Activated CD8-positive, alpha-beta T cell treated with anti-CD3 and anti-CD28 coated beads, Interleukin-2, amount 10 ng/mL, durations not matched to agents 7 days and 5 days (primary cell): ENCODE data around the gene TOMM34. TPM values are rescaled to one million over a fixed set of nuclear protein-coding genes. Genes with fewer than 3 reads are reported as not detected.

Source experiments
- ATAC-seq: fragments of 150-1000 bp; cut with Tn5 transposase; one replicate; pipeline ENCODE4 v1.10.0; 2021; ENCODE audit warnings: moderate library complexity
- CTCF ChIA-PET: fragments of 350-600 bp; sonication (Branson Sonifier 250); formaldehyde crosslinking; loops from one replicate; lab custom pipeline; 2021; ENCODE audit warnings: antibody characterized with exemption; lab: Charles Lee
- POLR2A ChIA-PET: fragments of 350-600 bp; sonication (Branson Sonifier 250); formaldehyde crosslinking; loops from one replicate; lab custom pipeline; 2021; ENCODE audit warnings: antibody characterized with exemption; lab: Charles Lee
- DNase-seq: peaks from one replicate; pipeline ENCODE4 v3.0.0-alpha.2; 2020
- H3K27ac Mint-ChIP-seq: one replicate; pipeline ENCODE4 v1.8.0; 2021; ENCODE audit warnings: mild to moderate bottlenecking, mixed read lengths
- H3K27me3 Mint-ChIP-seq: one replicate; pipeline ENCODE4 v1.8.0; 2021; ENCODE audit warnings: low read depth, mixed read lengths
- H3K36me3 Mint-ChIP-seq: one replicate; pipeline ENCODE4 v1.8.0; 2021; ENCODE audit warnings: low read depth, mixed read lengths
- H3K4me1 Mint-ChIP-seq: one replicate; pipeline ENCODE4 v1.8.0; 2021; ENCODE audit warnings: low read depth, mixed read lengths
- H3K4me3 Mint-ChIP-seq: one replicate; pipeline ENCODE4 v1.8.0; 2021; ENCODE audit warnings: mild to moderate bottlenecking, mixed read lengths
- H3K9me3 Mint-ChIP-seq: one replicate; pipeline ENCODE4 v1.8.0; 2022; ENCODE audit warnings: mixed read lengths; ENCODE audit not compliant: insufficient read depth
- total RNA-seq, 2 experiments: library from RNA; stranded (reverse); gene quantifications; one replicate each; pipeline ENCODE4 v1.2.3, GENCODE V29; 2021

The TOMM34 gene
- total RNA-seq, 2 experiments from 2014 or later: 20.2 to 20.3 TPM

DNA sequence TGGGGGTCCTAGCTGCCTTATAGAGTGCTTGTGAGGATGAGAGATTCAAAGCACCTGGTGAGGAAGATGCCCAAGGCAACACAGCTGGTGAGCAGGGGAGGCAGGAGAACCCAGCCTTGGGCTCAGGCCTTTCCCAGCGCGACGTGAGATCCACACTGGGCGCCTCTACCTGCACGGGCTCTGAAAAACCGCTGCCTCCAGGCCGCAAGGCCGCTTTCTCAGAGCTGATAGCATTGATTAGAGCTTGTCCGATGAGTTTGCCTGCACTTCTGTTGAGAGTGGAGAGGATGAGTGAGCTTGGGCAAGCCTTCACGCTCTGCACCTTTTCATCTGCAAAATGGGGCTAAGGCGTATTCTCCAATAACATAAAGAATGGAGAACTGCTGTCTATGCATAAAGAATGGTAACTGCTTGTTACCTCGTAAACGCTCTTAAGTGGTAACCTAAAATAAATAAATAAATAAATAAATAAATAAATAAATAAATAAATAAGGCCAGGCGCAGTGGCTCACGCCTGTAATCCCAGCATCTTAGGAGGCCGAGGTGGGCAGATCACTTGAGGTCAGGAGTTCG lies 49.4 kb downstream of the TOMM34 start:
- Mint-ChIP-seq H3K9me3 (no peaks in the 10 kb centered on the region), H3K4me3 (peak overlapping the region; percentile 85), H3K4me1 (peaks cover 54% of the 10 kb centered on the region), H3K27ac (peak overlapping the region; percentile 64), H3K36me3 (peaks cover 62% of the 10 kb centered on the region), H3K27me3 (no peaks in the 10 kb centered on the region)
- no peak for DNase-seq
- no peak for ATAC-seq
- ChIA-PET CTCF (interaction anchor here (0.8 to 2.6 kb wide), 10 partner anchors 9 to 185 kb away, joined by 3 to 12 read pairs (median 4); partner anchors contain the start of gene TOMM34), POLR2A (interaction anchor here (0.6 to 1.0 kb wide), 4 partner anchors 18 to 339 kb away, joined by 3 to 5 read pairs (median 3); partner anchors contain the start of gene YWHAB)

DNA sequence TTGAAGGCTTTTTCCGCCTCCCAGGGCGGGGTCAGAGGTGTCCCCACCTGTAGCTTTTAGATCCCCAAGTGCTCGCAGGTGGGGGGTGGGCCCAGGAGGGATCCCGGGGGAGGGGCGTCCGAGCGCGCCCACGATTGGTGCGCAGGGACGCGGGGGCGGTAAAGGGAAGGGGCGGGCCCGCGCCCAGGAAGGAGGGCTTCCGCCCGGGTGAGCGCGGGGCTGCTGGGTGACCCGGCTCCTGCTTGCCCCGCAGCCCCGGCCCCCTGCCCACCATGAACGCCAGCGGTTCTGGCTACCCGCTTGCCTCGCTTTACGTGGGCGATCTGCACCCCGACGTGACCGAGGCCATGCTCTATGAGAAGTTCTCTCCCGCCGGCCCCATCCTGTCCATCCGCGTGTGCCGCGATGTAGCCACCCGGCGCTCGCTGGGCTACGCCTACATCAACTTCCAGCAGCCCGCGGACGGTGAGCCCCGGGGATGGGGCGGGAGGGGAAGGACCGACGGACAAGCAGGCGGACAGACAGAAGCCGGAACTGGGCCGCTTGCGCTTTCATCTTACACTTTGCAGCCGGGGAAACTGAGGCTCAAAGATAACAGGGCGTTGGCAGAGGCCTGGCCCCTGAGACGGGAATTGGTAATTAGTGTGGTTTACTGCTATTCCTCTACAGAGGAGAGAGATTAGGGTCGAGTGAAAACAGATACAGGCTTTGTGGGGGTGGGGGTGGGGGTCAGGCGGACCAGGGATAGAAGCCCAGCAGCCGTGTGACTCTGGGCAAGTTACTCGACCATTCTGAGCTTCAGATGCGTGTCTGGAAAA lies 50.1 kb downstream of the TOMM34 start, which contains the start of gene PABPC1L:
Gene PABPC1L (plus strand): TSS at position 189 of the 818 bp plus-strand sequence. CDS start 84 bp downstream, at position 273.
- Mint-ChIP-seq H3K4me1 (peaks cover 51% of the 10 kb centered on the region), H3K36me3 (peaks cover 65% of the 10 kb centered on the region), H3K27ac (peak within 1 kb of the TSS; percentile 78), H3K9me3 (no peaks in the 10 kb centered on the region), H3K4me3 (peak within 1 kb of the TSS; percentile 85), H3K27me3 (no peaks in the 10 kb centered on the region)
- ATAC-seq (peak; percentile 97), DNase-seq (peak; percentile 79)
- ChIA-PET CTCF (interaction anchor here (0.8 to 2.6 kb wide), 10 partner anchors 8 to 186 kb away, joined by 3 to 12 read pairs (median 4); partner anchors contain the start of gene TOMM34), POLR2A (interaction anchor here (0.7 to 1.5 kb wide), 9 partner anchors 11 to 57 kb away, joined by 3 to 7 read pairs (median 5); partner anchors contain the start of genes STK4, TOMM34 and YWHAB)

DNA sequence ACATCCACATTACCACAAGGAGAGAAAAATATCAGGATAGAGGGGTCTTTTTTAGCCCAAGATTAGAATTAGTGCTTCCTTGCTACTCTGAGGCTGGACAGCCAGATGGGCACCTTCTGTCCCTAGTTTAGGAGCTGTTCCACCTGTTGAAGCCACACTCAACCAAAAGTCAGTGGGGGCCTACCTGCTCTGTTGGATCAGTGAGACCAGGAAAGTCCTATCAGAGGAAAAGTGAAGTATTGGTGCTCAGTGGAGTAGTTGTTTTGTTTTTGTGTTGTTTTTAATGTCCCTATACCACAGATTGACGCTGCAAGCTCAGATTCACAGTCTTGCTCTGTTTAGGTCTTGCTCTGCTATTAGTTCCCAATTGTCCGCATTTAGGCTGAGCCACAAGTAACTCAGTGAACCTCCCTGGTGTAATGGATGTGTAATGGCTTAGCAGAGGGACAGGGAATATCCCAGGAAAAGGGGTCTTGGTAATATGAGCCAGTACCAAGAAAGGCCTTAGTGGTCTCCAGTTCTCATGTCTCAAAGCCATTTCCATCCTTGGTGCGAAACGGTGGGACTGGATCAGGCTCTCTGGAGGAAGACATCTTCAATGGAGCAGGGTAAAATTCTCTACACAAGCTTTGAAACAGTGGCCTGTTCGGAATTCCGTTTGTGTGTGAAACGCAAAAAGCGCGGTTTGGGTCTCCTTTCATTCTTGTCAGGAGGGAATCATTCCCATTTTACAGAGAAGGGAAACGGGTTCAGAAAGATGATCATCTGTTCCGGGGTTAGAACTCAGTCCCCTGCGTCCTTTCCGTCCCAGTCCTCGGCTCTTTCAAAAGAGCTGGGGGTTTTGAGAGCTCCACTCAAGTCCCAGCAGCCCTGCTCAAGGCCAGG lies 51.0 kb downstream of the TOMM34 start:
- Mint-ChIP-seq H3K9me3 (no peaks in the 10 kb centered on the region), H3K36me3 (peaks cover 66% of the 10 kb centered on the region), H3K27ac (peak overlapping the region; percentile 78), H3K4me3 (peak overlapping the region; percentile 85), H3K4me1 (peaks cover 43% of the 10 kb centered on the region), H3K27me3 (no peaks in the 10 kb centered on the region)
- ChIA-PET POLR2A (interaction anchor here (0.7 to 1.5 kb wide), 9 partner anchors 9 to 62 kb away, joined by 3 to 7 read pairs (median 4); partner anchors contain the start of genes STK4, TOMM34 and YWHAB), CTCF (interaction anchor here (0.6 to 2.6 kb wide), 10 partner anchors 17 to 187 kb away, joined by 3 to 12 read pairs (median 4); no protein-coding TSS in a partner anchor)
- ATAC-seq (no peak), DNase-seq (no peak)

DNA sequence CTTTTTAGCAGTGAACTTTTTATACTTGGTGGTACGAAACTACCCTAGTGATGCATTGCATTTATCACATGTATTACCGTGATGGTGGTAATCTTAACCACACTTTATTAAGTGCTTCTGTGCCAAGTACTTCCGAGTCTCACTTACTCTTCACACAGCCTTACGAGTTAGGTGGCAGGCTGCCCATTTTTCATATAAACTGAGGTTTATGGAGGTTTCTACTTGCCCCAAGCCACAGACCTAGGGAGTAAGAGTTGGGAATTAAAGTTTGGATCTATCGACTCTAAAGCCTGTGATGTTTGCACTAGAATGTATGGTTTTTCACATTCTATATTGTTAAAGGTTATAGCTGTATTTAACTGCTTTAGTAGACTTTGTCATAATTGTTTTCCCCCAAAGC lies 55.8 kb downstream of the TOMM34 start:
- ATAC-seq: no peak
- ChIA-PET CTCF (interaction anchor here (0.7 kb wide), 1 partner anchor 48 kb away, joined by 3 read pairs; no protein-coding TSS in a partner anchor), POLR2A (interaction anchor here (1.1 kb wide), 1 partner anchor 11 kb away, joined by 3 read pairs; no protein-coding TSS in a partner anchor)
- Mint-ChIP-seq H3K9me3 (no peaks in the 10 kb centered on the region), H3K27ac (no peak overlapping the region), H3K36me3 (peaks cover 85% of the 10 kb centered on the region), H3K4me3 (no peak overlapping the region), H3K4me1 (peaks cover 27% of the 10 kb centered on the region), H3K27me3 (no peaks in the 10 kb centered on the region)
- no peak for DNase-seq

DNA sequence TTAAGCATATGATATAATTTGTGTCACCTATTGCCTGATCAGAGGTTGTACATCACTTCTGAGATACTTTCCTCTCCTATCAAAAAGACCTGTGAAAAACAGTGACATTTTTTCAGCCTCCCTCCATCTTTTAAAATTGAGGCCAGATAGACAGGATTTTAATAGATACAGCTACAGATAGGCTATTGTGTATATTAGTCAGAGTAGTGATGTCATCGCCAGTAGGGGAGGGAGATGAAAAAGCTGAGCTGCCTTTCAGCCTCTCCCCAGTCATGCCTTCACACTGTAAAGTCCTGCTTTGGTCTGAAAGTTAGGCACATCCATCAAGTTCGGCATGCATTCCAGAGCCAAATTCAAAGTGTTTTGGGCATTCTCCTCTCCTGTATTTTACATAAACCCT lies 58.2 kb downstream of the TOMM34 start:
- Mint-ChIP-seq H3K27ac (no peak overlapping the region), H3K36me3 (peaks cover 77% of the 10 kb centered on the region)

DNA sequence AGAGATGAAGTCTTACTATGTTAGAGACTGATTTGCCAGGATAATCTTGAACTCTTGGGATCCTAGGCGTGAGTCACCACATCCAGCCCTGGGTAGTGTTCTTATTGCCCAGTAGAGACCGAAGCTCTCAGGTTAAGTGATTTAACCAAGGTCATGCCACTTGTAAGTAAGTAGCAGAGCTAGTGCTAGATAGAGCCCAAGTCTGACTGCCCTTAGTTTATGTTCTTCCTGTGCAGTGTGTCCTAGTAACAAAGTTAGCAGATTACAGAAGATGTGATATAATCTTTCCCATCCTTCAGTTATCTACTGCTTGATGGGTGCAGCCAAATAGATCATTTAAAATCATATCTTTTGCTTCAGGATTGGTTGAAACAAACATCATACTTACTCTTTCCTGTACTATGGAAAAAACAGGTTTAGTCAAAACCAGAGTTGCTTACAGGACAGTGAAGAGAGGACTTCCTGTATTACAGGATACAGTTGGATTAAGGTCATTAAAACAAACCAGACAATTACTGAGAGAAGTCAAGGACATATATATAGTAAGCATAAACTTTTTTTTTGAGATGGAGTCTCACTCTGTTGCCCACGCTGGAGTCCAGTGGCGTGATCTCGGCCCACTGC lies 59.9 kb downstream of the TOMM34 start:
- DNase-seq (no peak), ATAC-seq (peak; percentile 77)
- Mint-ChIP-seq H3K27ac (peak overlapping the region; percentile 83), H3K9me3 (no peaks in the 10 kb centered on the region), H3K4me1 (peaks cover 51% of the 10 kb centered on the region), H3K36me3 (peaks cover 71% of the 10 kb centered on the region), H3K4me3 (no peak overlapping the region), H3K27me3 (no peaks in the 10 kb centered on the region)
- POLR2A ChIA-PET: interaction anchor here (0.7 to 1.0 kb wide), 2 partner anchors 8 to 10 kb away, joined by 3 to 4 read pairs; no protein-coding TSS in a partner anchor
- CTCF ChIA-PET: interaction anchor here (0.6 to 1.3 kb wide), 2 partner anchors 144 to 216 kb away, joined by 3 read pairs; no protein-coding TSS in a partner anchor

More for the DNA sequence above, 58.2 kb downstream of the TOMM34 start:
- ATAC-seq (no peak), DNase-seq (no peak)
- no peaks in the 10 kb centered on the region for H3K9me3 Mint-ChIP-seq
- ChIA-PET CTCF (interaction anchor here (0.9 to 1.3 kb wide), 2 partner anchors 9 to 142 kb away, joined by 3 read pairs; no protein-coding TSS in a partner anchor), POLR2A (no interaction called here)
- H3K27me3 Mint-ChIP-seq: no peaks in the 10 kb centered on the region
- no peak overlapping the region for H3K4me3 Mint-ChIP-seq
- H3K4me1 Mint-ChIP-seq: peaks cover 36% of the 10 kb centered on the region

DNA sequence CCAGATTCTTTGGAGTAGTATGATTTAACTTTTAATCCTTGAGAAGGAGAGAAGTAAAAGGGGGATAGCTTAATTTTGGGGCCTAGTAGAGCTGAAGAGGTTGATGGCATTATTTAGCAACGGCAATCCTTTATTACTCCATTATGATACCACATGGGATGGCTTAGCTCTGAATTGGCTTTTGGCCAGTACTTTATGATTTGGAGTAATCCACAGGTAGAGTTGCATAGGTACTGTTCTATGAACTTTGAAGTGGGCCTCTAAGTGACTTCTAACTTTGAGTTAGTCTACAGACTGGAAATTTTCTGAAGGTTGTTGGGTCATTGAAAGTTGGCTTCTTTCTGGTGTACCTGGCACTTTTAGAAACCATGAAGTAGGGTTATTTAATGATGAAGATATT lies 63.1 kb downstream of the TOMM34 start:
- Mint-ChIP-seq H3K4me1 (peaks cover 67% of the 10 kb centered on the region), H3K27ac (no peak overlapping the region), H3K27me3 (no peaks in the 10 kb centered on the region), H3K36me3 (peaks cover 62% of the 10 kb centered on the region), H3K4me3 (no peak overlapping the region), H3K9me3 (no peaks in the 10 kb centered on the region)
- CTCF ChIA-PET: interaction anchor here (1.0 kb wide), 1 partner anchor 9 kb away, joined by 4 read pairs; no protein-coding TSS in a partner anchor
- DNase-seq (no peak), ATAC-seq (no peak)
- POLR2A ChIA-PET: interaction anchor here (1.8 kb wide), 1 partner anchor 12 kb away, joined by 5 read pairs; the partner anchor contains the start of gene YWHAB

DNA sequence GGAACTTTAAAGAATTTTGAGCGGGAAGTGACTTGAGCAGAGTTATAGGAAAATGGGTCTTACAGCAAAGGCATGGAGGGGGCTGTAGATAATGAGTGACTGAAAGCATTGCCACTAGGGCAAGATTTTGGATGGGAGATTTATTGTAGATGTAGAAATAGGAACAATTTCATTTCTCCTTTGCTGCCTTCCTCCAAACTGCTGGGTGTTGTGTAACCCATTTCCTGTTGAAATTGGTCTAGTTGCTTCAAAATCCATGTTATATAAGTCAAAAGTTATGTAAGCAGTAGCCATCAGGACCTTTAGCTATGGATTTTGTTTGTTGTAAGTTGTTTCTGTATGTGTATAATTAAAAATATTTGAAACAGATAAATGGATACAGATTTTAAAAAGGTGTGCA lies 63.6 kb downstream of the TOMM34 start:
- H3K4me1 Mint-ChIP-seq: peaks cover 73% of the 10 kb centered on the region
- H3K27me3 Mint-ChIP-seq: no peaks in the 10 kb centered on the region
- DNase-seq (no peak), ATAC-seq (no peak)
- peak overlapping the region; percentile 58 for H3K27ac Mint-ChIP-seq
- H3K4me3 Mint-ChIP-seq: no peak overlapping the region
- CTCF ChIA-PET: interaction anchor here (1.0 kb wide), 1 partner anchor 9 kb away, joined by 4 read pairs; no protein-coding TSS in a partner anchor
- POLR2A ChIA-PET: interaction anchor here (1.8 kb wide), 1 partner anchor 11 kb away, joined by 5 read pairs; the partner anchor contains the start of gene YWHAB
- no peaks in the 10 kb centered on the region for H3K9me3 Mint-ChIP-seq
- peaks cover 63% of the 10 kb centered on the region for H3K36me3 Mint-ChIP-seq

DNA sequence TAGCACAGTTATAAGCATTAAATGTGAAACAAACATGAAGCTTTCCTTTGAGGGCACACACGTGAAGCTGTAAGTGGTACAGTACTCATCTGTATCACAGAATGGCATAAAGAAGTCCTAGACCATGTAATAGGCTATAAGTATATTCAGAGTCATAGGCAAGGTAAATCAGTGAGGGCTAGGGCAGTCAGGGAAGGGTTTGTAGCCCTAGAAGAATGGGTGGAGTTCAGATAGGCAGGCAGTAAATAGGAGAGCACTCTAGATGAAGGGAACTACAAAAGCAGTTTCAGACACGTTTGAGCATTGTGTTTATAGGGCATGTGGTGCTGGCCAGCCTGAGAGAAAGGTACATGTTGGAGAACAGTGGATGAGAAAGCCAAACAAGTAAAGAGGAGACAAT lies 65.2 kb downstream of the TOMM34 start:
- no peaks in the 10 kb centered on the region for H3K27me3 Mint-ChIP-seq
- no peak for DNase-seq
- ChIA-PET POLR2A (no interaction called here), CTCF (no interaction called here)
- H3K4me1 Mint-ChIP-seq: peaks cover 67% of the 10 kb centered on the region
- no peak overlapping the region for H3K27ac Mint-ChIP-seq
- no peaks in the 10 kb centered on the region for H3K9me3 Mint-ChIP-seq
- ATAC-seq: no peak
- H3K36me3 Mint-ChIP-seq: peaks cover 58% of the 10 kb centered on the region
- no peak overlapping the region for H3K4me3 Mint-ChIP-seq
